Dendritic cell treated with granulocyte-macrophage colony-stimulating factor and Interleukin-4, amounts not matched to agents 40 ng/mL and 50 ng/mL, for 4 days (primary cell): ENCODE data around the gene CATSPER3.

ENCODE experiments used
- H3K27ac Mint-ChIP-seq: one replicate; pipeline ENCODE4 v1.8.0; 2022; ENCODE audit warnings: mild to moderate bottlenecking, mixed read lengths
- H3K27me3 Mint-ChIP-seq: one replicate; pipeline ENCODE4 v1.8.0; 2022; ENCODE audit warnings: mild to moderate bottlenecking, mixed read lengths
- H3K36me3 Mint-ChIP-seq: one replicate; pipeline ENCODE4 v1.8.0; 2022; ENCODE audit warnings: low read depth, mixed read lengths
- H3K4me1 Mint-ChIP-seq: one replicate; pipeline ENCODE4 v1.8.0; 2022; ENCODE audit warnings: low read depth, mixed read lengths
- H3K4me3 Mint-ChIP-seq: one replicate; pipeline ENCODE4 v1.8.0; 2022; ENCODE audit warnings: mild to moderate bottlenecking, moderate library complexity, mixed read lengths
- H3K9me3 Mint-ChIP-seq: one replicate; pipeline ENCODE4 v1.8.0; 2022; ENCODE audit warnings: mixed read lengths
- intact Hi-C: fragments of 100-400 bp; cut with micrococcal nuclease; formaldehyde crosslinking; loops from one replicate; pipeline ENCODE4 v1.15.0; 2022

Gene CATSPER3

DNA sequence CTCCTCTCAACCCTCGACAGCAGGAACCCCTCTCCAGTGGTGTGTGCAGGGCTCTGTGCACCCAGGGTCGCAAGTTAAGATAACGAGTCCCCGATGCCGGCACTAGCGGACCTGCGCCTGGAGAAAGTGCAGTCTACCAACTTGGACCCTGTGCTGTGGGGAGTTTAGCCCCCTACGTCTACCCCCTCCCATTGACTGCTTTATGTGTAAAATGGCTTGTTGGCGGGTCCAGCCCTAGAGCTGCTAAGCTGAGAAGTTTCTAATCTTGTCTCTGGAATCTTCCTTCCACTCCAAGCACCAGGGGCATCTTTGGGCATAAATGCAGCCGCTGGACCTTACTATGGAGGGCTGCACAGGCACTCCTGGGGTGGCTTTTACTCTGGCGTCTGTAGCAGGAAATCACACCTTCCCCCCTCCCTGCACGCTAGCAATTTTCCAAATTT, 73.5 kb downstream of the CATSPER3 start:
- peaks cover 22% of the 10 kb centered on the region for H3K4me1 Mint-ChIP-seq
- H3K27me3 Mint-ChIP-seq: peaks cover 97% of the 10 kb centered on the region
- no peak overlapping the region for H3K27ac Mint-ChIP-seq
- no peaks in the 10 kb centered on the region for H3K36me3 Mint-ChIP-seq
- H3K9me3 Mint-ChIP-seq: no peaks in the 10 kb centered on the region
- intact Hi-C loops: no loop called here
- H3K4me3 Mint-ChIP-seq: no peak overlapping the region

DNA sequence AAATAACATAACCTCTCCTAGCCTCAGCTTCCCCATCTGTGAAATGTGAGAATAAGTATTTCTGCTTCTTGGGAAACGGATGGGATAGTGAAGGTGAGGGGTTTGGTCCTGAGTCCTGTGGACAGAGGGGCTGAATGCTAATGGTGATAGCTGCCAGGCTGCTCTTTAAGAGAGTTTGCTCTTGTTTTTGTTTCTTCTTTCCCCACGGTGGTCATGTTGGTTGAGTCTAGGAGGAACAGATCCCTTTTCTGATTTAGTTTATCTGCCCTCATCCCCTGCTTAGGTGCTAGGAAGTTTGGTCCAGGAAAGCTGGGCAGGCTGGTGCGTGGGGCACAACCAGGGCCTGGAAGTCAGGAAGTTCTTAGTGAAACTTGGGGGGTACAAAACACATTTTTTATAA, 74.0 kb downstream of the CATSPER3 start:
- intact Hi-C loops: no loop called here
- Mint-ChIP-seq H3K27me3 (peaks cover 97% of the 10 kb centered on the region), H3K9me3 (no peaks in the 10 kb centered on the region), H3K4me1 (peaks cover 22% of the 10 kb centered on the region), H3K27ac (no peak overlapping the region), H3K4me3 (no peak overlapping the region), H3K36me3 (no peaks in the 10 kb centered on the region)

DNA sequence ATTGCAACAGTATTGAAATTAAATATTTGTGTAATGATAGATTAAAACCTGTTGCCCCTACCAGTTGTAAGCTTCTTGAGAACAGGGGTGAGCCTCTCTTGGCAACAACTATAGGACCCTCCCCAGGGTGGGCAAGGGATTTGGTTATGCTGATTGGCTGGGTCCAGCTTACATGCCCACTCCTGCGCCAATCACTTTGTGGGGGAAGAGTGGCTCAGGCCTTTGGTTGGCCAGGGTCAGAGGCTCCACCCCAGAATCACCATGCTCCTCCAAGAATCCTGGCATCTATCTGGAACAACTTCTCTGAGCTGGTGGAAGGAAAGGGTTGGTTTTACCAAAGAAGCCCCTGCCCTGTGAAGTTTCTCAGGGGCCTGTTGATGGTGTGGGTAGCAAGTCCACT, 74.9 kb downstream of the CATSPER3 start:
- Mint-ChIP-seq H3K27ac (no peak overlapping the region), H3K27me3 (peaks cover 96% of the 10 kb centered on the region)
- intact Hi-C loops: no loop called here

DNA sequence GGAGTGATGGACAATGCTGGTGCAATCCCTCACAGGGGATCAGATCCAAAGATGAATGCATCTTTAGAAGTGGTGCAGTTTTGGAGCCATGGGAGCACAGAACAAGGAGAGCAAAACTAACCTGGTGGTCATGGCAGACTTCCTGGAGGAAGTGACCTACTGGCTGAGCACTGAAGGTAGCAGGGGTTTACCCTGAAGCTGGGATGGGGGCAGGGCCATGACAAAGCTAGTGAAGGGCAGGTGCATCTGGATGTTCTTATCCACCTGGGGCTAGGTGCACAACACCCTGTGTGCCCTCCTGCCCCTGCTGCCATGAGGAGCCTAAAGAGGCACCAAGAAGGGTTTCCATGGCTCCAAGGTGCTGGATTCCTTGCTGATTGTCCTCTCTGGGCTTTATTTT, 77.8 kb downstream of the CATSPER3 start:
- peaks cover 97% of the 10 kb centered on the region for H3K27me3 Mint-ChIP-seq

More for the DNA sequence above, 74.9 kb downstream of the CATSPER3 start:
- Mint-ChIP-seq H3K4me3 (no peak overlapping the region), H3K9me3 (no peaks in the 10 kb centered on the region), H3K36me3 (no peaks in the 10 kb centered on the region), H3K4me1 (peaks cover 22% of the 10 kb centered on the region)

DNA sequence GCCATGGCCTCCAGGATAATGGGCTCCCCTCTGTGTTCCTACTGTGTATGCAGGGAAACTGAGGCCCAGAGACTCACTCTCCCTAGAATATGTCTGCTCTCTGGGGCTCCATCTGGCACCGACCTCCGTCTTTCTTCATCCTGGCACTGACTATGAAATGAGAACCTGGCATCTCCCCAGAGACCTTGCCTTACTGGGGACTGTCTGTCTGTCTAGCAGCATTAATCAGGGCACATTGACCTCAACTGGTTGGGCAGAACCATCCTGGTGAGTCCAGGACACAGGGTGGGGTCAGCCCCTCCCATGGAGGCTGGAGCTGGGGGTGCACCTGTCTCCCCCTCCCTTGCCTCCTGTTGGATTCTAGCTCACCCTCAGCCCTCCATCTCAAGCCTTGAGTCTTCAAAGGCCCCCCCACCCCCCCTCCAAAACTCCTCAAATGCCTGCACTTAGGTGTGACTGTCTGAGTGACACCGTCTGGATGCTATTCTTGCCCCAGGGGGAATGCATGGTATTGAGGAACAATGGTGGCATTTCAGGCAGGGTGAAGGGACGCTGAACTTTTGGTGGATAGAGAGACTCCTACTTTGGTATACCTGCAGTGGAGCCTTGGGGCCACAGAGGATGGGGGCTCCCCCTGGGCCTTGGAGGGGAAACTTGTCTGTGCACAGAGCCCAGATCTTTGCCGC, 79.1 kb downstream of the CATSPER3 start:
- no peak overlapping the region for H3K4me3 Mint-ChIP-seq
- intact Hi-C loops: no loop called here
- peaks cover 6% of the 10 kb centered on the region for H3K4me1 Mint-ChIP-seq
- no peaks in the 10 kb centered on the region for H3K9me3 Mint-ChIP-seq
- H3K36me3 Mint-ChIP-seq: no peaks in the 10 kb centered on the region
- no peak overlapping the region for H3K27ac Mint-ChIP-seq
- peaks cover 97% of the 10 kb centered on the region for H3K27me3 Mint-ChIP-seq

More for the DNA sequence above, 77.8 kb downstream of the CATSPER3 start:
- Mint-ChIP-seq H3K9me3 (no peaks in the 10 kb centered on the region), H3K27ac (no peak overlapping the region), H3K4me3 (no peak overlapping the region), H3K36me3 (no peaks in the 10 kb centered on the region), H3K4me1 (peaks cover 10% of the 10 kb centered on the region)
- intact Hi-C loops: no loop called here

DNA sequence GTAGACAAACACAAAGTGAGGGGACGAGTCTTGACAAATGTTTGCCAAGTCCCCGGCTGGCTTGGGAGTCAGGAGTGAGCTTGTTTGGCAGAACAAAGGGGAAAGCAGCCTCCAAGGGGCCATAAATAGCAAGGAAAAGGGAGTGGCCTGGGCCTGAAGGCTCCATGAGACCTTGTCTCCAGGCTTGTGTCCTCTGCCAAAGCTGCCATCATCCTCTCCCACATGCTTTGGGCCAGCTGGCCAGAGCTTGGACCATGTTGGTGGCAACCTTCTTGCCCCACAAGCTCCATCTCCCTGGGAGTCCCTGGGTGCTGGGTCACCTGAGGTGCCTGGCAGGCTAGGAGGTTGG, 79.6 kb downstream of the CATSPER3 start:
- Mint-ChIP-seq H3K4me1 (peaks cover 6% of the 10 kb centered on the region), H3K27ac (no peak overlapping the region), H3K27me3 (peaks cover 97% of the 10 kb centered on the region), H3K9me3 (no peaks in the 10 kb centered on the region), H3K4me3 (no peak overlapping the region), H3K36me3 (no peaks in the 10 kb centered on the region)
- intact Hi-C loops: no loop called here

DNA sequence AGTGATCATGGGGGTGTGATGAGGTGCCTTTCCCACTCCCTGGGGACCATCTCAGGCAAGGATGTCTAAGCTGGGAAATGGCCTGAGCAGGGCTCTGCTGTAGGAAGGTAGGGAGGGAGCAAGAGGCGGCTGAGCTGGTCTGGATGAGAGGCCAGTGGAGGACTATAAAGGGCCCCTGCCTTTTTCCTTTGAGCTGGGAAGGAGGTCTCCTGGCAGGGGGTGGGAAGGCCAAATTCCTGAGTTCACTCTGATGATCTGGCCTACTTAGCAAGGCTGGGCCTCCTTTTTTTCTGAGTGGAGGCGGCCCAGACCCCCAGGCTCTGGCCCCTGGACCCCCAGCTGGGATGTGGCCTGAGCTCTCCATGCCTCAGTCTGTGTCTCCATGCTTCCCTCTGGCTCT, 80.6 kb downstream of the CATSPER3 start:
- Mint-ChIP-seq H3K4me1 (peaks cover 6% of the 10 kb centered on the region), H3K27me3 (peaks cover 97% of the 10 kb centered on the region), H3K4me3 (no peak overlapping the region), H3K36me3 (no peaks in the 10 kb centered on the region), H3K9me3 (no peaks in the 10 kb centered on the region), H3K27ac (no peak overlapping the region)
- intact Hi-C loops: no loop called here

DNA sequence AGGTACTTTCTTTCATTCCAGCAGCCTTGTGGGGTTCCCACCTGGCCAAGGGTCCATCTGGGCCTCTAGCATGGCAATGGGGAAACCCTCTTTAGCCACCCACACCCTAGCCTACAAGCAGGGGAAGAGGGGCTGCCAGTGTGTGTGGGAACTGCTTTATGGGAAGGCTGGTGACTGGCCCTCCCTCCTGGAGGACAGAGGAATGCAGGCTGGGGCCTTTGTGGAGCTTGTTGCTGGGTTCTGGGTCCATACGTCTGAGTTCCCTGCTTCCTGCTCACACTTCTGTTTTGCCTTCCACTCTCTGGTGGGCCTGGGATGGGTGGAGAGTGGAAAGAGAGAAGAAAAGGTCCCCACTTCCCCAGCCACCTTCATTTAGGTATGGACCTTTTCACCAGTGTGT, 81.2 kb downstream of the CATSPER3 start:
- Mint-ChIP-seq H3K9me3 (no peaks in the 10 kb centered on the region), H3K4me1 (no peaks in the 10 kb centered on the region), H3K4me3 (no peak overlapping the region), H3K27ac (no peak overlapping the region), H3K27me3 (peaks cover 97% of the 10 kb centered on the region), H3K36me3 (no peaks in the 10 kb centered on the region)
- intact Hi-C loops: no loop called here

DNA sequence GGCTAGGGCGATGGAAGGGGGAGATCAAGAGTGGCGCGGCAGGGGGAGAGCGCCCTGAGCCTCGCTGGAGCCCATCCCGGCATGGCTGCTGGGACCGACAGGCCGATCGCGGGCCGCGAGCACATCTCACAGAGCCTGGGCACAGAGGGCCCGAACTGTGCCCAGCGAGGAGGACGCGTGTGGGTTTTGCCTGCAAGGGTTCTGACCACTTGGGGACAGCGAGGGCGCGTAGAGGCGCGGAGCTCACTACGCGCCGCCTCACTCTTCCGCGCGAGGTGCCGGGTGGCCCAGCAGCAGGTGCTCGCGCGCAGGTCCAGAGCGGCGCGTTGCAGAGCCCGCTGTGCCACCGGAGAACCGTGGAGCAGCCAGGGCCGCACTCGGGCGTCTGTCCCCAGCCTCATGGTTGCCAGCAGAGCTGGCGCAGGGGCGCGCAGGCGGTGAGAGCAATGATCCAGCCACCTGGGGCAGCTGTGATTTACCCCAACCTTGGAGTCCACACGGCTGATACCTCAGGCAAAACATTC, 82.6 kb downstream of the CATSPER3 start:
- Mint-ChIP-seq H3K4me3 (no peak overlapping the region), H3K27me3 (peaks cover 93% of the 10 kb centered on the region), H3K27ac (no peak overlapping the region), H3K4me1 (no peaks in the 10 kb centered on the region), H3K36me3 (no peaks in the 10 kb centered on the region), H3K9me3 (no peaks in the 10 kb centered on the region)
- intact Hi-C loops: no loop called here

DNA sequence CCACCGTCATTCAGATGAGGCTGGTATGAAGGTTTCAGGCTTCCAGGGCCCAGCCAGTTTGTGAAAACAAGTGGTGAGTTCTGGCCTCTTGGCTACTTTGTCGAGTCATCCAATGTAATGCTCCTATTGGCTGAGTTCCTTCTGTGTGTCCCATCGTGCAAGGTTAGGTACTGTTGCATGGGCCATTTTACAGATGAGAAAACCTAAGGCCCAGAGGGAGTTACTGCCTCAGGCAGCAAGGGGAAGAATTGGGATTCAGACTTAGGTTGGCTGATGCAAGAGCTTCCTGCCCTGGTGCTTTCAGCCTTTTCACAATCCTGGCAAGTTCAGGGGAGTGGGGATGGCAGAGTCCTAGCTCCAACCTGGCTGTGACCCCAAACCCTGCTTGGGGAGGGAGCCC, 83.7 kb downstream of the CATSPER3 start:
- no peaks in the 10 kb centered on the region for H3K4me1 Mint-ChIP-seq
- no peak overlapping the region for H3K4me3 Mint-ChIP-seq
- H3K36me3 Mint-ChIP-seq: no peaks in the 10 kb centered on the region
- H3K27me3 Mint-ChIP-seq: peaks cover 93% of the 10 kb centered on the region
- H3K27ac Mint-ChIP-seq: no peak overlapping the region
- intact Hi-C loops: no loop called here
- H3K9me3 Mint-ChIP-seq: no peaks in the 10 kb centered on the region

DNA sequence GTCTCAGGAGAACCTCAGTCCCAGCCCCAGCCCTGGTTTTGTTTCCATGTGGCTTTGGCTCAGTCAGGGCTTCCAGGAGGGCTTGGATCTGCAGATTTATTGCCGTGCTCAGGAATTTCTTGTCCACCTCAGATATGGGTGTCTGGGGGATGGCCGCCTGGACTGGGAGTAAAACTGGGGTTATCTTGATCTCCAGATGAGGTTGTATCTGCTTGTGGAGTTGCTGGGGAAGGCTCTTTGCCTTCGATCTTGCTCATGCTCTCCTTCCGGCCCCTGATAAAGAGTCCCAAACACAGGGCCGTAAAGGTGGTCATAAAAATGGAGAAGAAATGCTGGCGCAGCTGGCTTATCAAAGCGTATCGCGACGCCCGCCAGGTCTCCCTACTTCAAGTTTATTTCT, 84.2 kb downstream of the CATSPER3 start:
- Mint-ChIP-seq H3K4me3 (no peak overlapping the region), H3K9me3 (no peaks in the 10 kb centered on the region), H3K36me3 (no peaks in the 10 kb centered on the region), H3K27ac (no peak overlapping the region), H3K27me3 (peaks cover 91% of the 10 kb centered on the region), H3K4me1 (no peaks in the 10 kb centered on the region)
- intact Hi-C loops: no loop called here

DNA sequence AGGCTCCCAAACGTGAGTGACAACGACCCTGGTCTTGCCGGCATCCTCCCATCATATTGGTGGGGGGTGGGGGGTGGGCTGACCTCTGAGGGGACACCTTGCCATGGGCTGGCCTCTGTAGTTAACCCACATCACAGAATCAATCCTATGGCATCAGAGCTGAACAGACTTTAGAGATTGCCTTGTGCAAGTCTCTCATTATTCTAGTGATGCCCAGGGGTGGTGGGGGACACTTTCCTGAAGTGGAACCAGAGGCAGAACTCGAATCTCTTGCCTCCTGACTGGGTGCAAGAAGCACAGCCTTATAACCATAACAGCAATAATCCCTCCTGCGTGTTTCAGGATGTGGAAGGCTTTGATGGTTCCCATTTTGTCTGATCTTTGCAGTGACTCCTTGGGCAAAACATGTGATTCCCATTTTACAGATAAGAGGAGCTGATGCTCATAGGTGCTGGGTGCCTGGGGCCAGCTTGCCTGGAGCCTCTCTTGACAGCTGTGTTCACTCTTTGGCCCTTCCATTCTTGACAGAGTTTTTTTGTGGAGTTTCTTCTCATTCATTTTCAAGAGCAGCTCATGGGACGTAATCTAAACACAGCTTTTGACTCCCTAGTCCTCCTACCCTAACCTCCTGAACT, 84.9 kb downstream of the CATSPER3 start:
- no peaks in the 10 kb centered on the region for H3K4me1 Mint-ChIP-seq
- intact Hi-C loops: no loop called here
- H3K9me3 Mint-ChIP-seq: no peaks in the 10 kb centered on the region
- H3K4me3 Mint-ChIP-seq: no peak overlapping the region
- H3K27me3 Mint-ChIP-seq: peaks cover 90% of the 10 kb centered on the region
- no peaks in the 10 kb centered on the region for H3K36me3 Mint-ChIP-seq
- no peak overlapping the region for H3K27ac Mint-ChIP-seq

DNA sequence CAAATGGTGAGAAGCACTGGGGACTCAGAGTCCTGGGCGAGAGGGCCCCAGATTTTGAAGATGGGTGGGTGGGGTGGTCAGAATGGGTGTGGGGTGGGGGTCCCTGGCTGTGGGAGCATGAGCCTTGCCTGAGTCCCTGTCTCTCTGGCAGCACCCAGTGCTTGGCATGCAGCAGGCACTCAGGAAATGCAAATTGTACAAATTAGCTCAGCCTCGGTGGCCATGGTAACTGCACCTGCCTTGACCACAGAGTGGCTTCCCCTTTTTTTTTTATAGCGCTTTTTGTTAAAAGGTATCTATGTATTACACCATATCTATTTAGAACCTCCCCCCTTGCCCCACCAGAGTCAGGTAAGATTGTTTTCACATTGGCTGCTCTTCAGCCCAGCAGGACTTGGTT, 85.6 kb downstream of the CATSPER3 start:
- H3K9me3 Mint-ChIP-seq: no peaks in the 10 kb centered on the region
- H3K4me1 Mint-ChIP-seq: no peaks in the 10 kb centered on the region
- no peaks in the 10 kb centered on the region for H3K36me3 Mint-ChIP-seq
- no peak overlapping the region for H3K27ac Mint-ChIP-seq
- H3K27me3 Mint-ChIP-seq: peaks cover 90% of the 10 kb centered on the region
- intact Hi-C loops: no loop called here
- H3K4me3 Mint-ChIP-seq: no peak overlapping the region

DNA sequence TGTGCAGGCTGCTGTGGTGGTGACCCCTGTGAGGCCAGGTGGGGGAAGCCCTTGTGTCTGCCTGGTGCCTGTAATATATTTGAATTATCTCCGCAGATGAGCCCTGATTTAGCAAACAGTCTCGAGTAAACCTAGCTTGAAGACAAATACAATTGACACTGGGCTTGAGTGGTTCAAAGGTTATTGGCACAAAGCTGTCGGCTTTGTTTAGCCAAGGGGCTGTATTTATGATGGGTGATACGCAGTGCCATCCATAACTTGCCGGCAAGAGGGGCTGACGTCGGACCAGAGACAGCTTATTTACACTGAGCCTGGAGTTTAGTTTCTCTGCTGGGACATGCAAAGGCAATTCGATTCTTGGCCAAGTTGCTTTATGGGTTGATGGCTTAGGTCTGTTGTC, 86.3 kb downstream of the CATSPER3 start:
- Mint-ChIP-seq H3K4me1 (no peaks in the 10 kb centered on the region), H3K27ac (no peak overlapping the region), H3K27me3 (peaks cover 92% of the 10 kb centered on the region), H3K36me3 (no peaks in the 10 kb centered on the region), H3K9me3 (no peaks in the 10 kb centered on the region), H3K4me3 (no peak overlapping the region)
- intact Hi-C loops: no loop called here

DNA sequence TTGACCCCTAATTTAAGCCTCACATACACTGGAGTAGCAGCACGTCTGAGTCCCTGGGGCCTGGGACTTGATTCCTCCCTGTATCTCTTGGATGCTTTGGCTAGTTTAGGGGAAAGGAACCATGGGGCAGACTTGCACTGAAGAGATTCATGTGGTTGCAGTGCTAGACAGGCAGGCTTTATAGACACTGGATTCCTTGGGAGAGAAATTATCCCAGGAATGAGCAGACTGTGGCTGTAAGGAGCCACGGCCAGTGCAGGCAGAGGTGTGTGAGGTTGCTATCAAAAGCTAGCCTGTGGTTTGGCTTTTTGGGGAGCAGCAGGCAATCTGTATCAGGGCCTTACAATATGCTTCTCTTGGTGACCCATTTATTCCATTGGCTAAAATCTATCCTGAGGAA, 86.8 kb downstream of the CATSPER3 start:
- Mint-ChIP-seq H3K9me3 (no peaks in the 10 kb centered on the region), H3K27me3 (peaks cover 92% of the 10 kb centered on the region), H3K4me1 (no peaks in the 10 kb centered on the region), H3K4me3 (no peak overlapping the region), H3K27ac (no peak overlapping the region), H3K36me3 (no peaks in the 10 kb centered on the region)
- intact Hi-C loops: no loop called here
